Measurements from ENCODE around the gene EGR1.

The EGR1 gene

DNA sequence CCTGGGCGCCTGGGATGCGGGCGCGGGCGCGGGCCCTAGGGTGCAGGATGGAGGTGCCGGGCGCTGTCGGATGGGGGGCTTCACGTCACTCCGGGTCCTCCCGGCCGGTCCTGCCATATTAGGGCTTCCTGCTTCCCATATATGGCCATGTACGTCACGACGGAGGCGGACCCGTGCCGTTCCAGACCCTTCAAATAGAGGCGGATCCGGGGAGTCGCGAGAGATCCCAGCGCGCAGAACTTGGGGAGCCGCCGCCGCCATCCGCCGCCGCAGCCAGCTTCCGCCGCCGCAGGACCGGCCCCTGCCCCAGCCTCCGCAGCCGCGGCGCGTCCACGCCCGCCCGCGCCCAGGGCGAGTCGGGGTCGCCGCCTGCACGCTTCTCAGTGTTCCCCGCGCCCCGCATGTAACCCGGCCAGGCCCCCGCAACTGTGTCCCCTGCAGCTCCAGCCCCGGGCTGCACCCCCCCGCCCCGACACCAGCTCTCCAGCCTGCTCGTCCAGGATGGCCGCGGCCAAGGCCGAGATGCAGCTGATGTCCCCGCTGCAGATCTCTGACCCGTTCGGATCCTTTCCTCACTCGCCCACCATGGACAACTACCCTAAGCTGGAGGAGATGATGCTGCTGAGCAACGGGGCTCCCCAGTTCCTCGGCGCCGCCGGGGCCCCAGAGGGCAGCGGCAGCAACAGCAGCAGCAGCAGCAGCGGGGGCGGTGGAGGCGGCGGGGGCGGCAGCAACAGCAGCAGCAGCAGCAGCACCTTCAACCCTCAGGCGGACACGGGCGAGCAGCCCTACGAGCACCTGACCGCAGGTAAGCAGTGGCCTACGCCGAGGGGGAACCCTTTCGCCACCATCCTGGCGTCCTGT is at the start of gene EGR1:
EGR1 (plus strand) TSS at position 219 of the 864 bp plus-strand sequence; CDS start at position 502, 283 bp downstream.
- DNase-seq = peak; percentile 90 to 91

DNA sequence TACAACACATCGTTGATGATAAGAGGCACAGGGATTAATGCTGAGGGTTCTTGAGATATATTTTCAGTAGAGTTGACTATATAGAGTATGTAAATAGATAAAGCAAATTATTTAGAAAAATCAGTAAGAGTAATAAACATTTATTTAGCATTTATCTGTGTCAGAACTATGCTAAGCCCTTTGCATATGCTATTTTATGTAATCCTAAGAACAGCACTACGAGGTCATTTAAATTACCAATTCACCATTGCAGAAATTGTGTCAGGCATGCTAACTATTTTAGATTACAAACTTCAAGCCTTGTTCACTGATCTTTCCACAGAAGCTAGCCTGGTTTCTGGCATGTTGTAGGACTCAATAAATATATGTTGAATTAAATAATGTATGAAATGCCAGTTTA is 46.8 kb upstream of the EGR1 start:
- DNase-seq = no peak

DNA sequence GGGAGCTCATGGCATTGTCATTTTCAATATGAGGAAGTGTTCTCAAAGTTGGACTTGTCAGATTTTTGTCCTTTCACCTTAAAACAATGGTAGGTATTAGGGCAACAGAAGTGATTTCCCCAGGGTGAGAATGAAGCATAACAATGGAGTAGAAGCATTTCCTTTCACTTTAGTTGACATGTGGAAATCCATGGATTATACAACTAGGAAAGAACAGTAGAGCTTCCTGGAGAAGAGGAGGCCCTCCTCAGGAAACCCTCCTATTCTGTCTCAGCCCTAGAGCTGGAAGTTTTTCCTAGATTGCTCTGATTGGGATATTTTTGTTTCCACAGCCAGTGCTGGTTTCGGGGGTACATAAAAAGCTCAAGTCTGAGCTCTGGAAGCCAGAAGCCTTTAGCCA is 40.2 kb upstream of the EGR1 start:
- no peak for DNase-seq

DNA sequence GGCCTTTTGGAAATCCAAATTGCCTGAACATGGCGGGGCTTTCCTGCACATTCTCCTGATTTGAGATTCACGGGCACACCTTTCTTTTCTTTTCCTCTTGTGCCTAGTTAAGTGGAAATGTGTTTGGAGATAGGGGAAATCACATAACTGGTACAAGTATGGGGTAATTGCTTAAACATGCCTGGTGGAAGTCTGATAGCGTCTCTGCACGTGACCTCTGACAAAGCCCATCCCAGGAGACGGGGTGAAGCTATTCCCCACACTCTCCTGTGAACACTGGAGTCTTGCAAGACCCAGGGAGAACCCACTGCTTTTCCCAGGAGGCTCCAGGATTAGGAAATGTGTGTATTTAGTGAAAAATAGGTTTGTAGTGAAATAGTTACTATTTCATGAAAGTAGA is 29.3 kb upstream of the EGR1 start:
- no peak for DNase-seq

DNA sequence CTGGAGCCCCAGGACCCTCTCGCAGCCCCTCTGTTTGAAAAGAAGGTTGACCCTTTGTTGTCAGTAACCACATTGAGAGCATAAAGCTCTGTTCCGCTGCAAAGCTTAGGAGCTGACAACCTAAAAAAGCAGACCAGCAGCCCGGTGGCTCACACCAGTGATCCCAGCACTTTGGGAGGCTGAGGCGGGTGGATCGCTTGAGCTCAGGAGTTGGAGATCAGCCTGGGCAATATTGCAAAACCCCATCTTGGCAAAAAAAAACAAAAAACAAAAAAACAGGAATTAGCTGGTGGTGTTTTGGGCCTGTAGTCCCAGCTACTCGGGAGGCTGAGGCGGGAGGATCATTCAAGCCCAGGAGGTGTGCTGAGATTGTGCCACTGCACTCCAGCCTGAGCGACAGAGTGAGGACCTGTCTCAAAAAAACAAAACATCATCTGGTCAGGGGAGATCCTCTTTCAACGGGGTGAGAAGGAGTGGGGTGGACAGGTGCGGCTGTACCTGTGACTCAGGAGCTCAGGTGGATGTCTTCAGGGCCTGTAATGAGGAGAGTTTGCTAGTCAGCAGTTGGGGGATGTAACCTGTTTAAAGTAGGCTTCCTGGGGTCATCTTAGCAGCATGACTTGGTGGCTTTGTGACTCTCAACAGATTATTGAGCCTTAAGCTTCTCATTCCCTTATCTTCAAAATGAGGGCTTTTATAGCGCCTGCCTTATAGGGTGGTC is 27.1 kb upstream of the EGR1 start:
- DNase-seq = no peak

DNA sequence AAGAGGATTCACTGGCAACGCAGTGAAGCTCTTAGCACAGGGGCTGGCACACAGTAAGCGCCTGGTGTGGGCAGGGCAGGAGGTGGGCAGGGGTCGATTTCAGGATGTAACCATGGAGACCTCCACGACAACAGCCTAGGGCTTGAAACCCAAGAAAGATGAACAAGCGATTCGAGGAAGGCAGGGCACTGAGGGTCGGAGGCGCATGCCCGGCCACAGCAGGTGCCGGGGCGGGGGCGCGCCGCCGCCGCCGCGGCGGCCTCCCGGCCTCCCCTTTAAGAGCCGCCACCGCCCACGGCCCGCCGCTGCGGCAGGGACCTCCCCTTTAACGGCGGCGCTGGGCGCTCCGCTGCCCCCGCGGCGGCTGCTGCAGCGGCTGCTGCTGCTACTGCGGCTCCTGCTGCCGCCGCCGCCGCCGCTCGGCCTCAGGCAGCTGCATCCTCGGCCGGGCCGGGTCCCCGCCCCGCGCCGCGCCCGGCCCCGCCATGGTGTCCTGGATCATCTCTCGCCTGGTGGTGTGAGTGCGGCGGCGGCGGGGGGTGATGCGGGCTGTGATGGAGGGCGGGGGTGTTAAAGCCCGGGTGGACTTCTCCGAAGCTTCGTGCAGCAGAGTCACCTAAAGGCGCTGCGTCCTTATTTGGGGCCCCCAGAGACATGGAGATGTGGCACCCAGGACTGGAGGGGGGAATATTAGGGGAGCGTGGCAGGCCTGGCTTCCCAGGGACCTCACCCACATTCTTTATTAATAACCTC is 26.4 kb upstream of the EGR1 start, which contains the start of gene REEP2:
REEP2 (plus strand) TSS at position 334 of the 753 bp plus-strand sequence; CDS start at position 486, 152 bp downstream.
- peak in 1 of 2 experiments; percentile 56 for DNase-seq

DNA sequence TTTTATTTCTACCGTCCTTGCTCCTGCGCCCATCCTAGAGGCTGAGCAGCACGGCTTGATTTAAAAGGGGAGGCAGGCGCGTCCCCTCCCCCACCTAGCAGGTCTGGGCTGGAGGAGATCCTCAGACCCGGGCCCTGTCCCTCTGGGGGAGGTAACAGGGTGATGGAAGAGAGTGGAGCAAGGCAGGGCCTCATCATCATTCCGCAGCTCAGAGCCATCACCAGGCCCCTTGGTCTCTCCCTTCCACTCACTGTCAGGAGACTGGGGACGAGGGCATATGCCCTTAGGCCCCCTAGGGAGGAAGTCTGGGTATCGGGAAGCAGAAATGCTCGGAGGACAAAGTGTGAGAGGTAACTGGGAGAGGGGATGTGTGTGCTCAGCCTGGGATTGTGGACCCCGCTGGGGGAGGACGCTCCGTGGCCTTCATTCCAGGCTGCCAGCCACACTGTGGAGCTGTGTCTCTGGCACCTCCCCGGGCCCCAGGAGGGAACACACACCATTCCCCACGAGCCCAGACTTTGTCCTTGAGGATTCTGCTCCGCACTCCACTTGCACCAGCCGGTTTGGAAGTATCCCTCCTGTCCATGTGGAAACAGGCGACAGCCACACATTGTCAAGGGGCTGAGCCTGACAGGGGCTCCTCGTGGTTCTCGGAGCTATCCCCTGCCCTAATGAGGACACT is 25.7 kb upstream of the EGR1 start:
- DNase-seq = no peak

DNA sequence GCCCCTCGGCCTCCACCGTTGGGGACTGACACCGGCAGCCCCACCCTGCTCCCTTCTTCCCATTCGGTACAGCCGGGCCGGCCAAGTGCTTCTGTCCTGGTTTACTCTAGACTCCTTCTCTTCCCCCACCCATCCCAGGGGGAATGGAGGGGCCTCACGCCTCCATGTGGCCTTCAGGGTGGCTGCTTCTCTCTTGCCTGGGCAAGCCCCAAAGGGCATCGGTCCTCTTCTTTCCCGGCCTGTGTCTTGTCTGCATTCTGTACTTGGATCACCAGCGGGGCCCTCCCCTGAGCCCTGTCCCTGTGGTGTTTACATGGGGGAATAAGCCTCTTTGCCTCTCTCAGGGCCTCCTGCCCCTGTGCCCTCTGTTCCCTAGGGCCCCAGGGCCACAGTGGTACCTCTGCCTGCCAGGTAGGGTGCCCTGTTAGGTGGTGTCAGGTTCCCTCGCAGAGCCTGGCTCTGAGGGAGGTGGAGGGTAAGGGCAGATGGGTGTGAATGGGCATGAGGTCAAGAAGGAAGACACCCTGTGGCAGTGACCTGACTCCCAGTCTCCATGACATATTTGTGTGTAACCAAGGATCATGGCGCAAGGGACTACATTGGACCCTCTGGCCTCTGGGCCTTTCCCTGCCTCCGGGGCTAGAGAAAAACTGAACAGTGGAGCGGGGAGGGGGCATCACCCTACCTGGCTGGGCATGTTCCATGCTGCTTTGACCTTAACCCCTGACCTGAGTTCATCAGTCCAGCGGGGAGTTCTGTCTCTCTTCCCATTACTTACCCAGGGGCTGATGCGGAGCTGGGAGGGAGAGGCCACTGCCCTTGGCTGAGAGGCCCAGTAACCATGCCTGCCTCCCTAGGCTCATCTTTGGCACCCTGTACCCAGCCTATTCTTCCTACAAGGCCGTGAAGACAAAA is 24.9 kb upstream of the EGR1 start:
- no peak for DNase-seq

DNA sequence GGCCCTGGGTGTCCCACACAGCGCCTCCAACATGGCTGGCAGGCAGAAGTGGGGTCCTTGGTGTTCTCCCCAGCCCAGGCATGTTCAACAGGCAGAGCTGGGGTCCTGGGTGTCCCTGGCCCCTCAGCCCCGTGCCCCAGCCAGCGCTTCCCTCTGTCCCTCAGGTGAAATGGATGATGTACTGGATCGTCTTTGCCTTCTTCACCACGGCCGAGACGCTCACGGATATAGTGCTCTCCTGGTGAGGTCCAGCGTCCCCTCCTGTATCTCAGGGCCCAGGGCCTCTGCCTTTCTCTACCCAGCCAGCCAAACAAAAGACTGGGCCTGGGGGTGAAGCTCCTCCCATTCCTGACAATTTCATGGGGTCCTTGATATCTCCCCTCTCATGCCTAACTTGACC is 24.1 kb upstream of the EGR1 start:
- no peak for DNase-seq

DNA sequence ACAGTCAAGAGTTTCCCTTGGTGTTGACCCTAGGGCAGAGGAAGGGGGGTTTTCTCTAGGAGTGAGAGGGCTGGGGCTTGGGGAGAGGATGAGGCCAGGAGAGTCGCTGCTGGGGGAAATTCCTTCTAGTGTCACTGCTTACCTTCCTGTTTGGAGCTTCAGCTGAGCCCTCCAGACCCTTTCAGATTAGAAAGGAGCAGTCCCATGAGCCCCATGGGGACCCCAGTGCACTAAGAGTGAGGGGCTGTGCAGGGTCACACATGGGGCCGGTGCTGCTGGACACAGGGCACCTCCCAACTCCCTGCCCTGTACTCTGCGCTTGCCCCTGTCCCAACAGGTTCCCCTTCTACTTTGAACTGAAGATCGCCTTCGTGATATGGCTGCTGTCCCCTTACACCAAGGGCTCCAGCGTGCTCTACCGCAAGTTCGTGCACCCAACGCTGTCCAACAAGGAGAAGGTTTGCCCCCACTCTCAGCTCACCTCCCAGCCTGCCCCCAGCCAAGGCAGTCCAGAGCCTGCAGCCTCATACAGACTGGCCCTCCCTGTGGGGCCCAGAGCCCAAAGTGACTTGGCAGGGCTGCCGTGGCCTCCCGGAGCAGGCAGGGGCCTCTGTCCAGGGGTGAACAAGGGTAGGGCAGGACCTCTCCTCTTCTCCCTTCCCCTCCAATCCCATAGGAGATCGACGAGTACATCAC is 21.1 kb upstream of the EGR1 start:
- no peak for DNase-seq

DNA sequence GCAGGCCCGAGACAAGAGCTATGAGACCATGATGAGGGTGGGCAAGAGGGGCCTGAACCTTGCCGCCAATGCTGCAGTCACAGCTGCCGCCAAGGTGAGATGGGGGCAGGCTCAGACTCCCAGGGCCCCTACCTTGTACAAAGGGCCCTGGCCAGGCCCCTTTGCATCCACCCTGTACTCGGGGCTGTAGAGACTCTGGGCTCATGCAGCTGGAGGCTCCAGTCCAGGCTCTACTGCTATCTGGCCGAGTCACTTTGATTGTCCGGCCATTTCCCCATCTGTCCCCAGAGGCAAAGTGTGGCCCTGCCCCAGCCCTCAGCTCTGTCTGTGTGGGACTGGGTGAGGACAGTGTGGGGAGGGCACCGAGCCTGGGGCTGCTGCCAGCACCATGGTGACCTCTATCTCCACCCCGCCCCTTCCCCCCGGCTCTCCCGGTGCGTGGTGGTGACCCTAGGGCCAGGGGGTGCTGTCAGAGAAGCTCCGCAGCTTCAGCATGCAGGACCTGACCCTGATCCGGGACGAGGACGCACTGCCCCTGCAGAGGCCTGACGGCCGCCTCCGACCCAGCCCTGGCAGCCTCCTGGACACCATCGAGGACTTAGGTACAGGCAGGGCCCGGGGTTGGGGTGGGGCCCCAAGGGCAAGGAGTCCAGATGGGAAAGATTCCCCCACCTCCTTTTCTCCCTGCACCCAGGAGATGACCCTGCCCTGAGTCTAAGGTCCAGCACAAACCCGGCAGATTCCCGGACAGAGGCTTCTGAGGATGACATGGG is 20.3 kb upstream of the EGR1 start:
- DNase-seq = no peak

DNA sequence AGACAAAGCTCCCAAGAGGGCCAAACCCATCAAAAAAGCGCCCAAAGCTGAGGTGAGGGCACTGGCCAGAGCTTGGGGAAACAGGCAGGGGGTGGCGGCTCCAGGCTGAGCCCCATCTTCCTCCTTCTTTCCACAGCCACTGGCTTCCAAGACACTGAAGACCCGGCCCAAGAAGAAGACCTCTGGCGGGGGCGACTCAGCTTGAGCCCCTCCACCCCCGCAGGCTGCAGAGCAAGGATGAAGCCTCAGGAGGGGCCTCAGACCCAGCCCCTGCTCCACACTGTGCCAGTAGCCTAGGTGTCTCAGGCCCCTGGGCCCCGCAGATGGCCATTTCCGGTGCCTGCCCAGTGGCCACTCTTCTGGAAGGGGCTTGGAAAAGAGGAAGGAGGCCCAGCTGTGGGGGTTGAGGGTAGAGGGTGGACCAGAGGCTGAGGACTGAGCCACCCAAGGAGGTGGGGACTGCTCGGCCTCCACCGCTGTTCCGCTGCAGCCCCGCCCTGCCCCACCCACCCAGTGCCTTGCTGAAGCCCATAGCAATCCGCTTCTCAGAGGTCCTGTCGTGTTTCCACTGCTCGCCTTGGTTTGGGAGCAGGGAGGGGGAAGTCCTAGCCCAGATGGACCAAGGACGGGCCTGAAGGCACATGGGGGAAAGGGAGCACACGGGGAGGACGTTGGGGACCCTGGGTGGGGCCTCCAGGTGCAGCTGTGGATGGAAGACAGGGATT is 19.6 kb upstream of the EGR1 start:
- no peak for DNase-seq

DNA sequence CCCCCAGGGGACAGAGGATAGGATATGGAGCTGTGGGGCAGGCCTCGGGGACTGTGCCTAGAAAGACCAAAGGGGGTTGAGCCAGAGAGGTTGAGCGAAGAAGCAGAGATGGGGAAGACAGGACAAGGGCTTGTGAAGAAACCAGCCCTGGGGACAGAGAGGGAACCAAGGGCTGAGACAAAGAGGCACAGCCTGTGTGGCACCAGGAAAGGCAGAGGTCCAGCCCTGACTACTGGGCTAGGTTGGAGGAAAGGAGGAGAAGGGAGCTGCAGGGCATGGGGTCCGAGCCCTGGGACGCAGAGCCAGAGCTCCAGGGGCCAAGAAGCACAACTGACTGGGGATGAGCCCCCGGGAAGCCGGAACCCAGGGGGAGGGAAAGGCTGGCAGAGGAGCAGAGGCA is 17.2 kb upstream of the EGR1 start:
- no peak for DNase-seq

DNA sequence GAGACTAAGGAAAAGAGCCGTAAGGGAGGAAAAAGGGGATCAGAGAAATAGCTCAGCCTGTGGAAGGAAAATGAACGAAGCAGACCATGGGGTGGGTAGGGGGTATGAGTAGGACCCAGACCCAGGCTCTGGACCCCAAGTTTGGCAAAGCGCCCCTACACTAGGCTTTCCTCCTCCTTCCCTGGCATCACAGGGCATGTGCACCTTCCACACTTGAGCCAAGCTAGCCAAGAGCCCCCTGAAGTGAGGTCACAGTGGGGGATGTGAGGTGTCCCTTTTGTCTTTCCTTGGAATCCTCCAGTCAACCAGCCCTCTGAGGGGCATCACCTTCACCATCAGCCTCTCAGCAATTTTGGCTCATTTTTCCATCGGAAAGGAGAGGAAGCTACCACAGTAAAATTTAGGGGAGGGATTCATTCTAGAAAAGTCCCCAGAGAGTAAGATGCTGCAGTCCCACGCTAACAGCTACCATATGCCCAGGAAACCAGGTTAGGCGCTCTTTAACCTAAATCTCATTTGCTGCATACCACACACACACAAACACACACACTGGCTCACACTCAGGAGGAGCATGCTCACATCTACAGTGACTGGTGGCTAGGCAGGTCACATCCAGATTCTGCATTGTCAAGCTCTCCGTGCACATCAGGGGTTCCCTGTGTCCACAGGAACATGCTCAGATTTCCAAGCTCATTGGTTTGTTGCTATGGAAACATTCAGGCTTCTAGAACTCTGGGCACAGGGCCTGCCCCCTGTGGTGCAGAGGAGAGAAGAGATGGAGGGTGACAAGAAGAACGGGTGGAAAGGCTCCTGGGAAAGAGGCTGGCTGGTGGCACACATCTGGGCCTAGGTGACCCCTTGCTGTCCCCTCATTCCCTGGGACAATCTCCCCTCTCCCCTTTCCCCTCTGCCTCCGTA is 16.5 kb upstream of the EGR1 start:
- DNase-seq = peak; percentile 53 to 86

DNA sequence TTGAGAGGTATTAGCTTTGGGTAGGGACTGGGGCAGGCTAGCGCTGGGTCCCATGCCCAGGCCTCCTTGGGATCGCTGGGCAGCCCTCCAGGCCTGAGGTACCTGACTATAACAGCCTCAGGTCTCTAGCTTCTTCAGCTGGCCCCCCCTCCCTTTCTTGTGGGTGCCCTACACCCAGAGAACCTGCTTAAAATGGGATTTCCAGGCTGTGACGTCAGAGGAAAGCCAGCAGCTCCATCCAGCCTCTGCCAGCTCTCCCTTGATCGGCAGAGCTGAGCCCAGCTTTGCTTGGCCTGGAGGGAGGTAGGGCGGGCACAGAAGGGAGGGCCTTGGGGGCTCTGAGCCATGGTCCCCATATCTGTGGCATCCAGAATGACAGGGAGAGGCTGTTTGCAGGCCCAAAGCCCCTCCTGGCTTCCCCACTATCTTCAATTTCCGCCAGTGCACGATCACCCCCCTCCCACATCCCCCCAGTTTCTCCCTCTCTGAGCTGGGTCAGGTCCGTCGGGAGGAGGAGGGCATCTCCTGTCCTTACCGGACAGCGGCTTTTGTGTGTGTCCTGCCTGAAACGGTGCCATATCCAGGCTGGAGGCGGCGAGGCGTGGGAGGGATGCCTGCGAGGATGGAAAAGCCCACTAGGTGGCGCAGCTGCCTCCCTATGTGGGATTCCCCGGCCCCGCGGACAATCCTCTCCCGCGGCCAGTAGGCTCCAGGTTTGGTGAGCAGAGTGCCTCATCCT is 15.6 kb upstream of the EGR1 start:
- peak; percentile 60 to 86 for DNase-seq

DNA sequence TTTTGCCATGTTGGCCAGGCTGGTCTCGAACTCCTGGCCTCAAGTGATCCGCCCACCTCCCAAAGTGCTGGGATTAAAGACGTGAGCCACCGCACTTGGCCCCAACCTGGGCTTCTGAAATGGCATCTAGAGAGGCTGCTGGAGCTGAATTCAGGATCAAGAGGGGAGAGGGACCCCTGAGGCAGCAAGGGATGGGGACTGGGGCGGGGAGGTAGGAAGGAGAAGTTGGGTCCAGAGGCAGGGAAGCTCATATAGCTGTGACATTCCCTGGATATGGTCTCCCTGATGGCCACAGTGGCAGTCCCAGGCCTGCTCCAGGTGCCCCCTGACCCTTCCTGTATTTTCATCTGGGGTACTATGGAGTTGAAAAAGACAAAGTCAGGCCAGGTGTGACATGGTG is 14.3 kb upstream of the EGR1 start:
- DNase-seq = no peak

DNA sequence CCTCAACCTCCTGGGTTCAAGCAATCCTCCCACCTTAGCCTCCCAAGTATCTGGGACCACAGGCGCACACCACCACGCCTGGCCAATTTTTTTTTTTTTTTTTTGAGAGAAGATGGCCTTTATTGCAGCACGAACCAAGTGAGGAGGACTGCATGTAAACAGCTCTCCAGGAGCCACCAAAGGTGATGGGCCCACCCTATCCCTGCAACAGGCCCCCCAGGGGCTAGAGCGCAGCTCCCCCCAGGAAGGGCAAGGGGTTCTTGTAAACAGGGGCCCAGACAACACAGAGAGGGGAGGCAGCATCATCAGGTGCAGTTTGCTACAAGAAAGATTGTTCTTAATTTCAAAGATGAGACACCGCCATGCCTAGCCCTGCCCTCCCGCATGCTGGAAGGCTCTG is 12.6 kb upstream of the EGR1 start:
- no peak for DNase-seq

DNA sequence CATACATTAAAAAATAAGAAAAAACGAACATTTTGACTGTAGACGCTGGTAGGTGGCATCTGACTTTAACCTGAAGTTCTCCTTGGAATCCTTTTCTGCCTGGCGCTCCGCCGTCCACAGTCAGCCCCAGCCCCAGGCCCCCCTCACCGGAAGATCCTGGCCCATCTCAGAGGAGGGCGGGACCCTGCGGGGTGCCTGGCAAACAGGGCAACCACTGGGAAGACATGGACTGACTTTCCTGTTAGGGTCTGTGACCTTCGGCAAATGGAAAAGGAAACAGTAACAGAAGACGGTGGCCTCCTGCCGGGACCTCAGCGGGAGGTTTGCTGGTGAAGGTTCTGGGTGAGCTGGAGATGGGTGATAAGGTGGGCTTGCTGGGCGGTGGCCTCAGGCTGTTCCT is 11.7 kb upstream of the EGR1 start:
- no peak for DNase-seq

Data from NCI-H446 (cell line).